GM12873 (cell line): ENCODE data around the gene MICU2.

Experiments
- TF ChIP-seq, protein P1 (sequence below): IDR thresholded peaks from 2 replicates; pipeline ENCODE4 v1.5.1; 2012; ENCODE audit warnings: low read depth, mild to moderate bottlenecking, moderate library complexity, low read length, control low read depth; ENCODE audit not compliant: insufficient read depth; ENCODE audit errors: missing control alignments

Gene MICU2

GRCh38 chr13:21613791-21614190 is 9.8 kb upstream of the MICU2 start:
- TF ChIP-seq, protein P1, sequence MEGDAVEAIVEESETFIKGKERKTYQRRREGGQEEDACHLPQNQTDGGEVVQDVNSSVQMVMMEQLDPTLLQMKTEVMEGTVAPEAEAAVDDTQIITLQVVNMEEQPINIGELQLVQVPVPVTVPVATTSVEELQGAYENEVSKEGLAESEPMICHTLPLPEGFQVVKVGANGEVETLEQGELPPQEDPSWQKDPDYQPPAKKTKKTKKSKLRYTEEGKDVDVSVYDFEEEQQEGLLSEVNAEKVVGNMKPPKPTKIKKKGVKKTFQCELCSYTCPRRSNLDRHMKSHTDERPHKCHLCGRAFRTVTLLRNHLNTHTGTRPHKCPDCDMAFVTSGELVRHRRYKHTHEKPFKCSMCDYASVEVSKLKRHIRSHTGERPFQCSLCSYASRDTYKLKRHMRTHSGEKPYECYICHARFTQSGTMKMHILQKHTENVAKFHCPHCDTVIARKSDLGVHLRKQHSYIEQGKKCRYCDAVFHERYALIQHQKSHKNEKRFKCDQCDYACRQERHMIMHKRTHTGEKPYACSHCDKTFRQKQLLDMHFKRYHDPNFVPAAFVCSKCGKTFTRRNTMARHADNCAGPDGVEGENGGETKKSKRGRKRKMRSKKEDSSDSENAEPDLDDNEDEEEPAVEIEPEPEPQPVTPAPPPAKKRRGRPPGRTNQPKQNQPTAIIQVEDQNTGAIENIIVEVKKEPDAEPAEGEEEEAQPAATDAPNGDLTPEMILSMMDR, result no peak

DNA sequence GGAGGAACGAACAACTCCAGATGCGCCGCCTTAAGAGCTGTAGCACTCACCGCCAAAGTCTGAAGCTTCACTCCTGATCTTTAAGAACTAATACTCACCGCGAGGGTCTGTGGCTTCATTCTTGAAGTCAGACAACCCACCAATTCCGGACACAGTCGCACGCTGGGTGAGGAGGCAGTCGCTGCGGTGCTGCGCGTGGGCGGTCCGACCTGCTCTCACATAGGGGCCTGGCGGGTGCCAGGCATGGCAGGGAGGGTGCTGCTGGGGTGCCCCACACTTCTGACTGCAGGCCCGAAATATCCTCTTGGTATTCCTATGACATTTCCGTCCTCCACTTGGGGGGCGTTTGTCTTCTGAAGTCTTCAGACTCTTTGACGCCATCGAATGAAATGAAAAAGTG is 7.4 kb upstream of the MICU2 start:
- TF ChIP-seq, protein P1, result no peak

GRCh38 chr13:21610687-21611086 is 6.7 kb upstream of the MICU2 start:
- TF ChIP-seq, protein P1, result no peak

GRCh38 chr13:21608961-21609360 is 5.0 kb upstream of the MICU2 start:
- TF ChIP-seq, protein P1, result no peak

GRCh38 chr13:21606796-21607195 is 2.8 kb upstream of the MICU2 start:
- TF ChIP-seq, protein P1, result no peak

DNA sequence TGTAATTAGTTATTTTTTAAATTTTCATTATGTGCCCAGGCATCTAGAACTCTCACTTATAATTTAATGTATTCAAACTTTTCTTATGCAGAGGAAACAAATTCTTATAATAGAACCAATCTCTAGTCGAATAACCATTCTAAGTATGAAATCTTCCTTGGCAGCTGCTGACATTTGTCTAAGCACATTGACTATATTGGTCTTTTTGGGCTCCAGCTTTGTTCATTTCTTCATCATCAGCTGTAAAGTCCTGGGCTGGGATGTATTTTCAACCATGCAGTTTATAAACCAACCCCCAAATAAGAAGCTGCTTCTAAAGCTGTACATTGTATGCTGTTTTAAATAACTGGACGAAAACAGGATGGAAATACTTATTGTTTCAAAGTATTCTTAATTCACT is 2.3 kb upstream of the MICU2 start:
- TF ChIP-seq, protein P1, result no peak

GRCh38 chr13:21596722-21597121 is 7.2 kb downstream of the MICU2 start:
- TF ChIP-seq, protein P1, result no peak

DNA sequence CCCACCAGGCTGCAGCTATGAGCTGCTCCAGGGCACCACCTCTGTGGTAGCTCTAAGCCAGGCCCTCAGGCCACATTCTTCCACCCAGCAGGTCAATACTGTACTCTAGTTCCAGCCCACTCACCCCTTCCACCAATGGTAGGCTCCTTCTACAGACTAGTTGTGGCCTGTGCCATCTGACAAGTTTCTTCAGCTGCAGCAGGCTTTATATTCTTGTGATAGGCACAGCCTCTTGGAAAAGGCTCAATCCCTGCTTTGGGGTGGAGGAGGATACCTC is 8.5 kb downstream of the MICU2 start:
- TF ChIP-seq, protein P1, result no peak
